ENCODE measurements around the gene ID3.

DNA sequence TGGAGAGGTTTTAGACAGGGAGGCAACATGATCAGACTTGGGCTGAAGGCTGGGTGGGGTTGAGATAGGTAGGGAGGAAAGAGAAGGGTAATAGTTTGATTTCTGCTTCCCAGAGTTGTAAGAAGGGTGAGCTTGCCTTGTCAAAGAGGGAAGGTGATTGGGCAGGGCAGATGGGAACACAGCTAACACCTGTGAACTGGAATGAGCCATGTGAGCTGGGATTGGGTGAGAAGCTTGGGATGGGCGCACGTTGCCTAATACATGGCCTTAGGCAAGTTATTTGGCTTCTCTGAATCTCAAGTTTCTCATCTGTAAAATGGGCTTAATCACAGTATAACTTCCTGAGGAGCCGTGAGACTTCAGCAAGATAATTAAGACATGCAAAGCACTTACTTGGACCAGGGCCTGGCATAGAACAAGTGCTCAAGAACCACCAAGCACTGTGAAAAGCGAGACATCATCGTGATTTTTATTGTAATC lies 33.8 kb upstream of the ID3 start:
- TF ChIP-seq, protein P1, sequence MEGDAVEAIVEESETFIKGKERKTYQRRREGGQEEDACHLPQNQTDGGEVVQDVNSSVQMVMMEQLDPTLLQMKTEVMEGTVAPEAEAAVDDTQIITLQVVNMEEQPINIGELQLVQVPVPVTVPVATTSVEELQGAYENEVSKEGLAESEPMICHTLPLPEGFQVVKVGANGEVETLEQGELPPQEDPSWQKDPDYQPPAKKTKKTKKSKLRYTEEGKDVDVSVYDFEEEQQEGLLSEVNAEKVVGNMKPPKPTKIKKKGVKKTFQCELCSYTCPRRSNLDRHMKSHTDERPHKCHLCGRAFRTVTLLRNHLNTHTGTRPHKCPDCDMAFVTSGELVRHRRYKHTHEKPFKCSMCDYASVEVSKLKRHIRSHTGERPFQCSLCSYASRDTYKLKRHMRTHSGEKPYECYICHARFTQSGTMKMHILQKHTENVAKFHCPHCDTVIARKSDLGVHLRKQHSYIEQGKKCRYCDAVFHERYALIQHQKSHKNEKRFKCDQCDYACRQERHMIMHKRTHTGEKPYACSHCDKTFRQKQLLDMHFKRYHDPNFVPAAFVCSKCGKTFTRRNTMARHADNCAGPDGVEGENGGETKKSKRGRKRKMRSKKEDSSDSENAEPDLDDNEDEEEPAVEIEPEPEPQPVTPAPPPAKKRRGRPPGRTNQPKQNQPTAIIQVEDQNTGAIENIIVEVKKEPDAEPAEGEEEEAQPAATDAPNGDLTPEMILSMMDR (IDR thresholded peaks at IDR 0.05) = no peak
- TF ChIP-seq POLR2A (IDR thresholded peaks at IDR 0.05) = no peak
